Chondrocyte (in vitro differentiated cells): ENCODE measurements around the gene ADM2. TPM values are rescaled to one million over a fixed set of nuclear protein-coding genes. Genes with fewer than 3 reads are reported as not detected.
"Not testable (repeated sequence)": the region's sequence is repeated elsewhere in the genome, so short reads cannot be mapped to it uniquely, and the experiment has no call there.

Experiments used
- DNase-seq: peaks from one replicate; pipeline ENCODE4 v3.0.0; 2021; ENCODE audit warnings: mixed read lengths, low spot score
- H3K27ac Mint-ChIP-seq: one replicate; pipeline ENCODE4 v1.8.0; 2021; ENCODE audit warnings: mild to moderate bottlenecking, moderate library complexity, mixed read lengths; ENCODE audit not compliant: unreplicated experiment
- H3K27me3 Mint-ChIP-seq: 2 replicates; pipeline ENCODE4 v1.8.0; 2021; ENCODE audit warnings: low read depth, mixed read lengths
- H3K36me3 Mint-ChIP-seq: 2 replicates; pipeline ENCODE4 v1.8.0; 2021; ENCODE audit warnings: low read depth, mixed read lengths
- H3K4me1 Mint-ChIP-seq: 2 replicates; pipeline ENCODE4 v1.8.0; 2021; ENCODE audit warnings: low read depth, mild to moderate bottlenecking, mixed read lengths
- H3K4me3 Mint-ChIP-seq: one replicate; pipeline ENCODE4 v1.8.0; 2021; ENCODE audit warnings: mild to moderate bottlenecking, moderate library complexity, mixed read lengths; ENCODE audit not compliant: unreplicated experiment
- H3K9me3 Mint-ChIP-seq: 2 replicates; pipeline ENCODE4 v1.8.0; 2021; ENCODE audit warnings: low read depth, mixed read lengths
- total RNA-seq: library from RNA; stranded (reverse); gene quantifications from 3 replicates; pipeline ENCODE4 v1.2.1, GENCODE V29; 2021
- TF ChIP-seq, protein P1 (sequence below): fragments of 200-600 bp; sonication (generic); IDR thresholded peaks from 2 replicates; pipeline ENCODE4 v1.5.0; 2021; ENCODE audit warnings: antibody characterized with exemption, mild to moderate bottlenecking, moderate library complexity

ADM2 gene
- total RNA-seq, 1 donor from 2014 or later: 46.5 TPM

DNA sequence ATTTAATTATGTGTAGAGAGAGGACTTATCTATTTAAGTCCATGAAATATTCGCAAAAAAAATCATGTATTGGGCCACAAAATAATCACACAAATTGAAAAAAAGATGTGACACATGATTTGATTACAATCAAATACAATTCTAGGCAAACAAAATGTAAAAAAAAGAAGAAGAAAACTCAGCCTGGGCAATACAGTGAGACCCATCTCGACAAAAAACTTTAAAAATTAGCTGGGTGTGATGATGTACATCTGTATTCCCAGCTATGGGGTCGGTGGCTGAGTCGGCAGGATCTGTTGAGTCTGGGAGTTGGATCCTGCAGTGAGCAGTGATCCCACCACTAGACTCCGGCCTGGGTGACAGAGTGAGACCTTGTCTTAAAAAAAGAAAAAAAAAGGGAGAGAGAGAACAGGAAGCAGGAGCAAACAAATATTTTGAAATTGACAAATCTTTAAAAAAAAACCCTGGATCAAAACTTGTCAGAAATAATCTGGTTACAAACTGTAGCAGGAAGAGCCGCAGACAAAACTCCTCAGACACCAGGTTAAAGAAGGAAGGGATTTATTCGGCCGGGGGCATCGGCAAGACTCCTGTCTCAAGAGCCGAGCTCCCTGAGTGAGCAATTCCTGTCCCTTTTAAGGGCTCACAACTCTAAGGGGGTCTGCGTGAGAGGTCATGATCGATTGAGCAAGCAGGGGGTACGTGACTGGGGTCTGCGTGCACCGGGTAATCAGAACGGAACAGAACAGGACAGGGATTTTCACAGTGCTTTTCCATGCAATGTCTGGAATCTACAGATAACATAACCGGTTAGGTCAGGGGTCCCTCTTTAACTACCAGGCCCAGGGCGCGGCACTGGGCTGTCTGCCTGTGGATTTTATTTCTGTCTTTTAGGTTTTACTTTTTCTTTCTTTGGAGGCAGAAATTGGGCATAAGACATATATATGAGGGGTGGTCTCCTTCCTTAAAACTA is 51.8 kb downstream of the ADM2 start:
- H3K4me1 Mint-ChIP-seq: peaks cover 31% of the 10 kb centered on the region
- no peaks in the 10 kb centered on the region for H3K27me3 Mint-ChIP-seq
- H3K27ac Mint-ChIP-seq: peak overlapping the region; percentile 74
- H3K9me3 Mint-ChIP-seq: no peaks in the 10 kb centered on the region
- H3K4me3 Mint-ChIP-seq: no peak overlapping the region
- TF ChIP-seq, protein P1, sequence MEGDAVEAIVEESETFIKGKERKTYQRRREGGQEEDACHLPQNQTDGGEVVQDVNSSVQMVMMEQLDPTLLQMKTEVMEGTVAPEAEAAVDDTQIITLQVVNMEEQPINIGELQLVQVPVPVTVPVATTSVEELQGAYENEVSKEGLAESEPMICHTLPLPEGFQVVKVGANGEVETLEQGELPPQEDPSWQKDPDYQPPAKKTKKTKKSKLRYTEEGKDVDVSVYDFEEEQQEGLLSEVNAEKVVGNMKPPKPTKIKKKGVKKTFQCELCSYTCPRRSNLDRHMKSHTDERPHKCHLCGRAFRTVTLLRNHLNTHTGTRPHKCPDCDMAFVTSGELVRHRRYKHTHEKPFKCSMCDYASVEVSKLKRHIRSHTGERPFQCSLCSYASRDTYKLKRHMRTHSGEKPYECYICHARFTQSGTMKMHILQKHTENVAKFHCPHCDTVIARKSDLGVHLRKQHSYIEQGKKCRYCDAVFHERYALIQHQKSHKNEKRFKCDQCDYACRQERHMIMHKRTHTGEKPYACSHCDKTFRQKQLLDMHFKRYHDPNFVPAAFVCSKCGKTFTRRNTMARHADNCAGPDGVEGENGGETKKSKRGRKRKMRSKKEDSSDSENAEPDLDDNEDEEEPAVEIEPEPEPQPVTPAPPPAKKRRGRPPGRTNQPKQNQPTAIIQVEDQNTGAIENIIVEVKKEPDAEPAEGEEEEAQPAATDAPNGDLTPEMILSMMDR: no peak
- DNase-seq: no peak
- H3K36me3 Mint-ChIP-seq: no peaks in the 10 kb centered on the region

DNA sequence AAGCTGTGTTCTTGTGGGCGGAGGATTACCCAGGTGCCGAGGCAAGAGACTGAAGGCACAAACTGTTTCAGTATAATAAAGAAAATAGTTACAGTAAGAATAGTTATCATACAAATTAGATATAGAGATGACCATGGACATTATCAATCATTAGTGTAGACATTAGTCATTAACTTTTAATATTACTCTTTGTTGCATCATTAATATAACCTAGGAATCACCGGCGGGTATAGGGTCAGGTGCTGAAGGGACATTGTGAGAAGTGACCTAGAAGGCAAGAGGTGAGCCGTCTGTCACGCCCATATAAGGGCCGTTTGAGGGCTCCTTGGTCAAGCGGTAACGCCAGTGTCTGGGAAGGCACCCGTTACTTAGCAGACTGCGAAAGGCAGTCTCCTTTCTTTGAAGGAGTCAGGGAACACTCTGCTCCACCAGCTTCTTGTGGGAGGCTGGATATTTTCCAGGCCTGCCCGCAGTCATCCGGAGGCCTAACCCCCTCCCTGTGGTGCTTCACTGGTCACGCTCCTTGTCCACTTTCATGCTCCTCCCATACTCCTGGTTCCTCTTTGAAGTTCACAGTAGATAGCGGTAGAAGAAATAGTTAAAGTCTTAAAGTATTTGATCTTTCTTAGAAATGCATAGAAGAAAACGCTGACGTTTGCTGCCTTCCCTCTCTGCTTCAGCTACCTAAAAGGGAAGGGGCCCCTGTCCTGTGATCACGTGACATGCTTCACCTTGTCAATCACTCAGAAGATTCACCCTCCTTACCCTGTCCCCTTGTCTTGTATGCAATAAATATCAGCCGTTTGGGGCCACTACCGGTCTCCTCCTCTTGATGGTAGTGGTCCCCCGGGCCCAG is 52.7 kb downstream of the ADM2 start:
- peak; percentile 34 for DNase-seq
- H3K9me3 Mint-ChIP-seq, H3K27me3 Mint-ChIP-seq, H3K36me3 Mint-ChIP-seq, H3K4me3 Mint-ChIP-seq: not testable (repeated sequence)
- H3K4me1 Mint-ChIP-seq: peaks cover 21% of the 10 kb centered on the region
- H3K27ac Mint-ChIP-seq: peak overlapping the region; percentile 69

DNA sequence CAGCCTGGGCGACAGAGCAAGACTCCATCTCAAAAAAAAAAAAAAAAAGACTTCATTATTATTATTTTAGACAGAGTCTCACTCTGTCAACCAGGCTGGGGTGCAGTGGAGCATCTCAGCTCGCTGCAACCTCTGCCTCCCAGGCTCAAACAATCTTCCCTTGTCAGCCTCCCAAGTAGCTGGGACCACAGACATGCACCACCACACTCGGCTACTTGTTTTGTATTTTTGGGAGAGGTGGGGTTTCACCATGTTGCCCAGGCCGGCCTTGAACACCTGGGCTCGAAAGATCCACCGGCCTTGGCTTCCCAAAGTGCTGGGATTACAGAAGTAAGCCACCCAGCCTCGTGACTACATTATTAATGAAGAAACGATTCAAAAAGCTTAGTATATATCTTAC is 53.8 kb downstream of the ADM2 start:
- no peak for DNase-seq
- no peak overlapping the region for H3K4me3 Mint-ChIP-seq
- no peaks in the 10 kb centered on the region for H3K9me3 Mint-ChIP-seq
- TF ChIP-seq, protein P1: no peak
- no peak overlapping the region for H3K27ac Mint-ChIP-seq
- no peaks in the 10 kb centered on the region for H3K36me3 Mint-ChIP-seq
- no peaks in the 10 kb centered on the region for H3K27me3 Mint-ChIP-seq
- H3K4me1 Mint-ChIP-seq: peaks cover 21% of the 10 kb centered on the region

Other genes starting within 250 kb of the ADM2 start
- 31.2 to 46.3 TPM (median 32.2 TPM) in 3 replicates for gene TUBGCP6, start 236.5 kb upstream of the ADM2 start, total RNA-seq
- gene HDAC10, start 230.3 kb upstream of the ADM2 start, total RNA-seq: 29.1 to 36.8 TPM (median 35.3 TPM) in 3 replicates
- 34.6 to 46.6 TPM (median 44.7 TPM) in 3 replicates for gene MAPK12, start 219.9 kb upstream of the ADM2 start, total RNA-seq
- gene MAPK11, start 211.2 kb upstream of the ADM2 start, total RNA-seq: 9.3 to 19.9 TPM (median 17.7 TPM) in 3 replicates
- gene PLXNB2, start 173.9 kb upstream of the ADM2 start, total RNA-seq: 300 to 356 TPM (median 346 TPM) in 3 replicates
- gene DENND6B, start 154.5 kb upstream of the ADM2 start, total RNA-seq: 7.7 to 8.8 TPM (median 8.1 TPM) in 3 replicates
- gene PPP6R2, start 138.2 kb upstream of the ADM2 start, total RNA-seq: 46.2 to 53.1 TPM (median 47.1 TPM) in 3 replicates
- gene SBF1, start 6.5 kb upstream of the ADM2 start, total RNA-seq: 103 to 110 TPM (median 104 TPM) in 3 replicates
- 0.99 to 1.6 TPM in 2 of 3 replicates, not detected in the other for gene MIOX, start 5.3 kb downstream of the ADM2 start, total RNA-seq
- gene LMF2, start 26.2 kb downstream of the ADM2 start, total RNA-seq: 111 to 124 TPM (median 120 TPM) in 3 replicates
- gene NCAPH2, start 26.7 kb downstream of the ADM2 start, total RNA-seq: 37.4 to 51.2 TPM (median 38.9 TPM) in 3 replicates
- gene SCO2, start 44.1 kb downstream of the ADM2 start, total RNA-seq: 4.4 to 5.4 TPM in 2 of 3 replicates, not detected in the other
- 12.5 to 39.5 TPM (median 39.3 TPM) in 3 replicates for gene TYMP, start 48.5 kb downstream of the ADM2 start, total RNA-seq
- 0.34 to 7.2 TPM (median 6.3 TPM) in 3 replicates for gene KLHDC7B, start 64.4 kb downstream of the ADM2 start, total RNA-seq
- gene SYCE3, start 81.4 kb downstream of the ADM2 start, total RNA-seq: not detected in 3 replicates
- gene CPT1B, start 96.9 kb downstream of the ADM2 start, total RNA-seq: 33.9 to 42.6 TPM (median 34.7 TPM) in 3 replicates
- 47.4 to 64.5 TPM (median 47.9 TPM) in 3 replicates for gene CHKB, start 101.3 kb downstream of the ADM2 start, total RNA-seq
- gene MAPK8IP2, start 119.2 kb downstream of the ADM2 start, total RNA-seq: 3.0 to 4.3 TPM (median 4.1 TPM) in 3 replicates
- gene ARSA, start 146.6 kb downstream of the ADM2 start, total RNA-seq: 37.6 to 39.8 TPM (median 39.3 TPM) in 3 replicates
- 3.9 to 7.5 TPM (median 7.0 TPM) in 3 replicates for gene SHANK3, start 191.3 kb downstream of the ADM2 start, total RNA-seq